ENCODE results near the gene AGA.
A peak's percentile ranks its signal among the peaks of the same experiment; 100 is the strongest.

AGA gene

GRCh38 chr4:177441803-177442622 lies at the start of gene AGA (continued):
- no peak for TF ChIP-seq ZNF148 (tag by site-specific recombination; IDR thresholded peaks at IDR 0.05; ENCODE audit: borderline replicate concordance)
- TF ChIP-seq, protein P1, sequence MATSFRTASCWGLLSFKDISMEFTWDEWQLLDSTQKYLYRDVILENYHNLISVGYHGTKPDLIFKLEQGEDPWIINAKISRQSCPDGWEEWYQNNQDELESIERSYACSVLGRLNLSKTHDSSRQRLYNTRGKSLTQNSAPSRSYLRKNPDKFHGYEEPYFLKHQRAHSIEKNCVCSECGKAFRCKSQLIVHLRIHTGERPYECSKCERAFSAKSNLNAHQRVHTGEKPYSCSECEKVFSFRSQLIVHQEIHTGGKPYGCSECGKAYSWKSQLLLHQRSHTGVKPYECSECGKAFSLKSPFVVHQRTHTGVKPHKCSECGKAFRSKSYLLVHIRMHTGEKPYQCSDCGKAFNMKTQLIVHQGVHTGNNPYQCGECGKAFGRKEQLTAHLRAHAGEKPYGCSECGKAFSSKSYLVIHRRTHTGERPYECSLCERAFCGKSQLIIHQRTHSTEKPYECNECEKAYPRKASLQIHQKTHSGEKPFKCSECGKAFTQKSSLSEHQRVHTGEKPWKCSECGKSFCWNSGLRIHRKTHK (tag by site-specific recombination; IDR thresholded peaks at IDR 0.05), result no peak
- peak; percentile 75 for TF ChIP-seq KLF9 (tag by site-specific recombination; IDR thresholded peaks at IDR 0.05; ENCODE audit: low read depth)
- no peak for TF ChIP-seq GFI1B (tag by site-specific recombination; IDR thresholded peaks at IDR 0.05)
- TF ChIP-seq ZFP69B (tag by site-specific recombination; IDR thresholded peaks at IDR 0.05), result 0 out of 2 replicates have a peak, but pooled peaks have one; percentile 10
- no peak for TF ChIP-seq ZNF529 (tag by site-specific recombination; IDR thresholded peaks at IDR 0.05; ENCODE audit: insufficient replicate concordance)
- TF ChIP-seq ZBTB10 (tag by site-specific recombination; IDR thresholded peaks at IDR 0.05), result peak; percentile 53; the same call in 1 of the 2 replicates
- peak; percentile 78 for TF ChIP-seq ZFHX2 (tag by site-specific recombination; conservative IDR thresholded peaks at IDR 0.05)
- no peak for TF ChIP-seq ZNF677 (tag by site-specific recombination; IDR thresholded peaks at IDR 0.05)
- TF ChIP-seq SP3 (tag by site-specific recombination; IDR thresholded peaks at IDR 0.05), result peak; percentile 79
- TF ChIP-seq, protein P2, sequence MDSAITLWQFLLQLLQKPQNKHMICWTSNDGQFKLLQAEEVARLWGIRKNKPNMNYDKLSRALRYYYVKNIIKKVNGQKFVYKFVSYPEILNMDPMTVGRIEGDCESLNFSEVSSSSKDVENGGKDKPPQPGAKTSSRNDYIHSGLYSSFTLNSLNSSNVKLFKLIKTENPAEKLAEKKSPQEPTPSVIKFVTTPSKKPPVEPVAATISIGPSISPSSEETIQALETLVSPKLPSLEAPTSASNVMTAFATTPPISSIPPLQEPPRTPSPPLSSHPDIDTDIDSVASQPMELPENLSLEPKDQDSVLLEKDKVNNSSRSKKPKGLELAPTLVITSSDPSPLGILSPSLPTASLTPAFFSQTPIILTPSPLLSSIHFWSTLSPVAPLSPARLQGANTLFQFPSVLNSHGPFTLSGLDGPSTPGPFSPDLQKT (IDR thresholded peaks at IDR 0.05; ENCODE audit: borderline replicate concordance, low read depth, low read length), result no peak
- no peak for TF ChIP-seq ZNF280C (tag by site-specific recombination; IDR thresholded peaks at IDR 0.05)
- no peak for TF ChIP-seq ZNF664 (tag by site-specific recombination; IDR thresholded peaks at IDR 0.05)
- no peak for TF ChIP-seq ZNF211 (tag by site-specific recombination; IDR thresholded peaks at IDR 0.05; ENCODE audit: low read depth)
- no peak for TF ChIP-seq ZNF747 (tag by site-specific recombination; IDR thresholded peaks at IDR 0.05)
- TF ChIP-seq ZNF169 (tag by site-specific recombination; IDR thresholded peaks at IDR 0.05), result no peak
- TF ChIP-seq ZBTB8A (tag by site-specific recombination; IDR thresholded peaks at IDR 0.05), result peak; percentile 93
- peak; percentile 99 for TF ChIP-seq ZNF501 (tag by site-specific recombination; IDR thresholded peaks at IDR 0.05)
- TF ChIP-seq ZNF600 (tag by site-specific recombination; IDR thresholded peaks at IDR 0.05), result peak; percentile 85
- peak; percentile 71; the same call in 1 of the 2 replicates for TF ChIP-seq ZNF561 (tag by site-specific recombination; IDR thresholded peaks at IDR 0.05; ENCODE audit: borderline replicate concordance)
- TF ChIP-seq RBAK (tag by site-specific recombination; IDR thresholded peaks at IDR 0.05), result no peak
- TF ChIP-seq ZNF530 (tag by site-specific recombination; IDR thresholded peaks at IDR 0.05; ENCODE audit: low read depth), result no peak
- no peak for TF ChIP-seq ZNF366 (tag by site-specific recombination; conservative IDR thresholded peaks at IDR 0.05)
- no peak for TF ChIP-seq ZNF776 (tag by site-specific recombination; IDR thresholded peaks at IDR 0.05; ENCODE audit: borderline replicate concordance)
- no peak for TF ChIP-seq ZFP41 (tag by site-specific recombination; IDR thresholded peaks at IDR 0.05; ENCODE audit: borderline replicate concordance)
- TF ChIP-seq, protein P3, sequence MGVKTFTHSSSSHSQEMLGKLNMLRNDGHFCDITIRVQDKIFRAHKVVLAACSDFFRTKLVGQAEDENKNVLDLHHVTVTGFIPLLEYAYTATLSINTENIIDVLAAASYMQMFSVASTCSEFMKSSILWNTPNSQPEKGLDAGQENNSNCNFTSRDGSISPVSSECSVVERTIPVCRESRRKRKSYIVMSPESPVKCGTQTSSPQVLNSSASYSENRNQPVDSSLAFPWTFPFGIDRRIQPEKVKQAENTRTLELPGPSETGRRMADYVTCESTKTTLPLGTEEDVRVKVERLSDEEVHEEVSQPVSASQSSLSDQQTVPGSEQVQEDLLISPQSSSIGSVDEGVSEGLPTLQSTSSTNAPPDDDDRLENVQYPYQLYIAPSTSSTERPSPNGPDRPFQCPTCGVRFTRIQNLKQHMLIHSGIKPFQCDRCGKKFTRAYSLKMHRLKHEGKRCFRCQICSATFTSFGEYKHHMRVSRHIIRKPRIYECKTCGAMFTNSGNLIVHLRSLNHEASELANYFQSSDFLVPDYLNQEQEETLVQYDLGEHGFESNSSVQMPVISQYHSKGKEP (tag by site-specific recombination; IDR thresholded peaks at IDR 0.05), result peak; percentile 77

Measured in HEK293 (cell line).